ES-I3 (cell line): ENCODE measurements around the gene P2RX4.
"Not testable (repeated sequence)": the region's sequence is repeated elsewhere in the genome, so short reads cannot be mapped to it uniquely, and the experiment has no call there.

Experiments used
- H3K36me3 ChIP-seq: 2 replicates; pipeline ENCODE4 v1.6.1; 2013; ENCODE audit warnings: mild to moderate bottlenecking, low read length, control low read depth, moderate library complexity; ENCODE audit not compliant: insufficient read depth
- H3K4me1 ChIP-seq: 2 replicates; pipeline ENCODE4 v1.6.1; 2013; ENCODE audit warnings: mild to moderate bottlenecking, control low read depth, low read length; ENCODE audit not compliant: insufficient read depth
- H3K9ac ChIP-seq: 2 replicates; pipeline ENCODE4 v1.6.1; 2013; ENCODE audit warnings: low read depth, mild to moderate bottlenecking, low read length, moderate library complexity
- H3K9me3 ChIP-seq: 2 replicates; pipeline ENCODE4 v1.6.1; 2013; ENCODE audit warnings: mild to moderate bottlenecking, low read length, moderate library complexity; ENCODE audit not compliant: control insufficient read depth, insufficient read depth

The P2RX4 gene

DNA sequence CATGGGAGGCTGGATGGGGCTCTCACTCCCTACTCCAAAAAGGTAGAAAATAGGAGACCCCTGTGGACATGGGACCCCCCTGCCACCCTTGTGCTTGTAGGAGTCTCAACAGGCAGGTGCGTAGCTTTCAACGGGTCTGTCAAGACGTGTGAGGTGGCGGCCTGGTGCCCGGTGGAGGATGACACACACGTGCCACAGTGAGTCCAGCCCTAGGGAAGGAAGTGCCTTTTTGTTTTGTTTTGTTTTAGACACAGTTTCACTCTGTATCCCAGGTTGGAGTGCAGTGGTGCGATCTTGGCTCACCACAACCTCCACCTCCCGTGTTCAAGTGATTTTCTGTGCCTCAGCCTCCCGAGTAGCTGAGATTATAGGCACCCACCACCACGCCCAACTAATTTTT lies 12.9 kb downstream of the P2RX4 start:
- Histone ChIP-seq H3K9me3 (no peaks in the 10 kb centered on the region), H3K4me1 (no peaks in the 10 kb centered on the region), H3K36me3 (no peaks in the 10 kb centered on the region; the same call in 1 of the 2 replicates), H3K9ac (no peak overlapping the region)

DNA sequence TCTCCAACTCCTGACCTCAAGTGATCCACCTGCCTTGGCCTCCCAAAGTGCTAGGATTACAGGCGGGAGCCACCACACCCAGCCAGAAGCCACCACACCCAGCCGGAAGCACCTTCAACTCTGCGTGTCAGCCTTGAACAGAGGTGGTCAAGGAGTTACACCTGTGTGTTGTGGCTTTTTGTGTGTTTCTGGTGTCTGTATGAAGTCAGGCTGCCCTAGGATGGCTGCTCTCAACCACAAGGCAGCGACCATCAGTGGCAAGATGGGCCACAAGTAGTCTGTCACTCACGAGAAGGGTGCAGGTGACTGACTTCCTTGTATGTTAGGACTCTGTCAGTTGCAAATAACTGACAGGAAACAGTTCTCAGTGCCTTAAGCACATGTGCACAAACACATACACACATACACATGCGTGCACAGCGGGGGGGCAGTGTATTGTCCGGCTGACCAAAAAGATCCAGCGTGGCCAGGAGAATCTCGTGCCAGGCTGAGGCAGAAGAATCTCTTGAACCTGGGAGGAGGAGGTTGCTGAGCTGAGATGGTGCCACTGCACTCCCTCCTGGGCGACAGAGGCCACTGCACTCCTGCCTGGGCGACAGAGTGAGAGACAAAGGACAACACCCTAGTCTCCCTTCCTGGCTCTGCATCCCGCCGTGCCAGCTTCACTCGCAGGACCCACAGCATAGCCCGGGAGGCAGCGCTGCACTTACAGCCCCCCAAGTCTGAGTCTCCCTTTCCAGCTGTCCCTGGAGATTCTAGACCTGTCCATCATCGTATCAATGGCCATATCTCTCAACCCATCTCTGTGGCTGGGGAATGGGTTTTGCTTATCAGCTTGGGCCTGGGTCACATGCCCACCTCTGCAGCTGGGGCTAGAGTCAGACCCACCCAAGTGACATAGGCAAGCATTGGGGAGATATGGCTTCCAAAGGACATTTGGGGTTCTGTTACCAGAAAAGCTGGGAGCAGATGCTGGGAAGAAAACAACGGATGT lies 13.7 kb downstream of the P2RX4 start:
- H3K36me3 ChIP-seq = no peaks in the 10 kb centered on the region; the same call in 1 of the 2 replicates
- H3K9me3 ChIP-seq = no peaks in the 10 kb centered on the region
- no peak overlapping the region for H3K9ac ChIP-seq
- no peaks in the 10 kb centered on the region for H3K4me1 ChIP-seq

DNA sequence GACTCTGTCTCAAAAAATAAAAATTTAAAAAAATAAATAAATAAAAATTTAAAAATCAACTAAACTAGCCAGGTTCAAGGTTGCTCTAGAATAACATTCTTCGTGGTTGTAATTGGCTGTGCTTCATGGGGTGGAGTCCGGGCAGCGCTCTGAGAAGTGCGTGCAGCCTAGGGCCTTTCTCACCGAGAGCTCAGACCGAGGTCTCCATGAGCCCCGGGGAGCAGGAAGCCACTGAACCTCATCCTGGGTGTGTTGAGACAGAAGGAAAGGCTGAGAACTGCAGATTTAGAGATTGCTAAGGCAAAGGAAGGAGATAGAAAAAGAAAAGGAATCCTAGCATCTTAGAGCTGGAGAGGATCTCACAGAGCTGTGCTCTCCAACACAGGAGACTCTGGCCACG lies 14.7 kb downstream of the P2RX4 start:
- Histone ChIP-seq H3K36me3 (no peaks in the 10 kb centered on the region; the same call in 1 of the 2 replicates), H3K9ac (no peak overlapping the region), H3K9me3 (no peaks in the 10 kb centered on the region), H3K4me1 (no peaks in the 10 kb centered on the region)

DNA sequence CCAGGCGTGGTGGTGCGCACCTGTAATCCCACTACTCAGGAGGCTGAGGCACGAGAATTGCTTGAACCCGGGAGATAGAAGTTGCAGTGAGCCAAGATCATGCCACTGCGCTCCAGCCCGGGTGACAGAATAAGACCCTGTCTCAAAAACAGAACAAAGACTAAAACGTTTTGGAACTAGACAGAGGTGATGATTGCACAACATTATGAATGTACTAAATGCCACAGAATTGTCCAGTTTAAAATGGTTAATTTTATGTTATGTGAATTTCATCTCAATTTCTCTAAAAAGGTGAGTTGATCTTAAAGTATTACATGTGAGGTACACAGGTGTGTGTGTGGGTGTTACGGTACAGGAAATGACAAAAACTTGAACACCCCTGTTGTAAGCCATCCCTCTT lies 16.5 kb downstream of the P2RX4 start:
- Histone ChIP-seq H3K36me3 (no peaks in the 10 kb centered on the region; the same call in 1 of the 2 replicates), H3K9me3 (no peaks in the 10 kb centered on the region), H3K9ac (no peak overlapping the region), H3K4me1 (no peaks in the 10 kb centered on the region)

DNA sequence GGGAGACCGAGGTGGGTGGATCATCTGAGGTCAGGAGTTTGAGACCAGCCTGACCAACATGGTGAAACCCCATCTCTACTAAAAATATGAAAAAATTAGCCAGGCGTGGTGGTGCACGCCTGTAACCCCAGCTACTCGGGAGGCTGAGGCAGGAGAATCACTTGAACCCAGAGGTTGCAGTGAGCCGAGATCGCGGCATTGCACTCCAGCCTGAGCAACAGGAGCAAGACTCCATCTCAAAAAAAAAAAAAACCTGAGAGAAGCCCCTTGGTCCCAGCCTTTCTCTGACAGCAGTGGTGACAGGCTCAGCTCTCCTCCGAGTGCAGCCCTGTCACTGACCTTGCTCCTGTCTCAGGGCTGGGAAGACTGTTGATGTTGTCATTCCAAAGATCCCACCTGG lies 16.9 kb downstream of the P2RX4 start:
- H3K9ac ChIP-seq, H3K9me3 ChIP-seq, H3K4me1 ChIP-seq, H3K36me3 ChIP-seq: not testable (repeated sequence)

DNA sequence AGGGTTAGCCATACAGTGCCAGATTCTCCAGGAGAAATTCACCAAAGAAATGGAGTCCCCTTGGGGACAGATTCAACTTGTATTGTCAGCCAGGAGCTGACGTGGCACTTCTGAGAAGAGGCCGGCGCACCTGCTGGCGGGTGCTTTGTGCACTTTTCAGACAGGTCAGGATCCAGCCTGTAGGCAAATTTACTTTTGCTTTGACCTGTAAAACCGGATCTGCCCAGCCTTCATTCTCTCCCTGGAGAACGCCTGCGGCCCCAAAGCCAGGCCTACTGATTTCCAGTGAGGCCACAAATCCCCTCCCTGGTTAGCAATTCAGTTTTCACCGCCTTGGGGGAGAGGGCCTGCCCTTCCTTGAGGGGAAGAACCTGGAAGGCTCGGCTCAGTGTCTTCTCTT lies 17.4 kb downstream of the P2RX4 start:
- Histone ChIP-seq H3K36me3 (no peaks in the 10 kb centered on the region; the same call in 1 of the 2 replicates), H3K4me1 (no peaks in the 10 kb centered on the region), H3K9me3 (no peaks in the 10 kb centered on the region), H3K9ac (no peak overlapping the region)

DNA sequence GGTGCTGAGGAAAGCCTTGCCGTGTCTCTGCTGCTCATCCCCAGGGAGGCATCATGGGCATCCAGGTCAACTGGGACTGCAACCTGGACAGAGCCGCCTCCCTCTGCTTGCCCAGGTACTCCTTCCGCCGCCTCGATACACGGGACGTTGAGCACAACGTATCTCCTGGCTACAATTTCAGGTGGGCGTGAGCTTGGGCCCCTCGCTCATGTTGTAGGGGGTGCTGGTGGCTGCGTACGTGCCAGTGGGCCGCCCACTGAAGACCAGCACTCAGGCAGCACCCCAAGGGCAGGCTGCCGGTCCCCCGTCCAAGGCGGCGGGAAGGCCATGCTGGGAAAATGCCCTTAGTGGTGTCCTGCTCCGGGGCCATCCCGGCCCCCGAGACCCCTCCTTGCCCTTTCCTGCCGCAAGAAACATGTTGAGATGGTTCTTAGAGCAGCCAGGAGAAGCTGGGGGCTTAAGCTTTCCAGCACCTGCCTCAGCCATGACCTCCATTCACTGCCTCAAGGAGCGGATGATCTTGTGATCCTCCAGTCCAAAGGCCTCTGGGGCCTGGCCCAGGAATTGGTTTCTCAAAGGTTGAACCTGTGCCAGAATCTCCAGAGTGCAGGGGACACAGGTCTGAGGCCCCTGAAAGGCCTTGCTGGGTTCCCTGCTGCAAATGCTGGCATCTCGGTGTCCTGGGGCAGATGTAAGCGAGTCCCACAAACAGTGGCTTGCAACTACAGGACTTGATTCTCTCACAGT lies 19.2 kb downstream of the P2RX4 start:
- Histone ChIP-seq H3K9ac (no peak overlapping the region), H3K9me3 (no peaks in the 10 kb centered on the region), H3K4me1 (no peaks in the 10 kb centered on the region), H3K36me3 (no peaks in the 10 kb centered on the region; the same call in 1 of the 2 replicates)

DNA sequence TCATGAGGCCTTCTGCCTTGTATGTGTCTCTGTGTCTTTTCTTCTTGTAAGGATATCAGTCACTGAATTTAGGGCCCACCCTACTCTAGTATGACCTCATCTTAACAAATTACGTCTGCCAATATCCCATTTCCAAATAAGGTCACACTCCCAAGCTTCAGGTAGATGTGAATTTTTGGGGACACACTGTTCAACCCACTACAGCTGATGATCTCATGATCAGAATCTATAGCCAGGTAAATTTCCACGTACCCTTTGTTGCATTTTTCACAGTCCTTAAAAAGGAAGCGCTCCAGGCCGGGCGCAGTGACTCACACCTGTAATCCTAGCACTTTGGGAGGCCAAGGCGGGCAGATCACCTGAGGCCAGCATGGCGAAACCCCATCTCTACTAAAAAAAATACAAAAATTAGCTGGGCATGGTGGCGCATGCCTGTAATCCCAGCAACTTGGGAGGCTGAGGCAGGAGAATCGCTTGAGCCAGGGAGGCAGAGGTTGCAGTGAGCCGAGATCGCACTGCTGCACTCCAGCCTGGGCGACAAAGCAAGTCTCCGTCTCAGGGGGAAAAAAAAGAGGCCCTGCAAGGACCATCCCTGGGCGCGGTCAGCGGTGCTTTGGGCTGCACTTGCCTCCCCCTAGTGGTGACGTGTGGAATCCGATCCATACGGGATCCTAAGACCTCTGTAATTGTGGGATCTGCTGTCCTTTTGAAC lies 20.1 kb downstream of the P2RX4 start:
- not testable (repeated sequence) for H3K4me1 ChIP-seq, H3K9me3 ChIP-seq, H3K36me3 ChIP-seq, H3K9ac ChIP-seq

DNA sequence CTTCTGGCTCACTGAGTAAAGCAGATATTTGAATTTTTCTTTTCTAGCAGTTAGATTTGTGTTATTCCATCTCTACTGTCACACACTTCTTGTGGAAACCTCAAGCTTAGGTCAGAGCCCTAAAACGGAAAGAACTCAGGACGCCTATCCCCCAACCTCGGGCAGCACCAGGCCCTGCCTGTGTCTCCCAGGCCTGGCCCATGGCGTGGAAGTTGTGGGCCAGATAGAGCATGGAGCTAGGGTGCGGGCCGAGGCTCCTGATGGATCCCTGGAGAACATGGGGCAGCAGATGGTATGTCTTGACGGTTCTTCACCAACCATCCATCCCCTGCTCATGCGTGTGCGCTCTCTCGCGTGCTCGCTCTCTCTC lies 20.6 kb downstream of the P2RX4 start:
- Histone ChIP-seq H3K9me3 (no peaks in the 10 kb centered on the region), H3K36me3 (no peaks in the 10 kb centered on the region), H3K9ac (no peak overlapping the region), H3K4me1 (no peaks in the 10 kb centered on the region)

DNA sequence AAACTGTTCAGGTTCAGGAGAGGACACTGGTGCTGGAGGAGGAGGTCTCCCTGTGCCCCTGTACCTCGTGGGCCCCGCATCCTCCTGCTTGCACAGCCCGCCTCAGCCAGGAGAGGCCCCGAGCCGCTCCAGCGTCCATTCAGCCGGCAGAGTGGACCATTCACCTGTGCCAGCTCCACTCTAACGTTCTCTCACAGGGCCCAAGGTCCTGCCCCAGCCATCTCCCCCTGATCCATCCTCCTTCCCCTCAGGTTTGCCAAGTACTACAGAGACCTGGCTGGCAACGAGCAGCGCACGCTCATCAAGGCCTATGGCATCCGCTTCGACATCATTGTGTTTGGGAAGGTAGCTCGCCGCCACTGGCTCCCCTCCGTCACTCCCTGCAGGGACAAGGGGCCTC lies 22.2 kb downstream of the P2RX4 start:
- Histone ChIP-seq H3K4me1 (no peaks in the 10 kb centered on the region), H3K9ac (no peak overlapping the region), H3K36me3 (no peaks in the 10 kb centered on the region), H3K9me3 (no peaks in the 10 kb centered on the region)

DNA sequence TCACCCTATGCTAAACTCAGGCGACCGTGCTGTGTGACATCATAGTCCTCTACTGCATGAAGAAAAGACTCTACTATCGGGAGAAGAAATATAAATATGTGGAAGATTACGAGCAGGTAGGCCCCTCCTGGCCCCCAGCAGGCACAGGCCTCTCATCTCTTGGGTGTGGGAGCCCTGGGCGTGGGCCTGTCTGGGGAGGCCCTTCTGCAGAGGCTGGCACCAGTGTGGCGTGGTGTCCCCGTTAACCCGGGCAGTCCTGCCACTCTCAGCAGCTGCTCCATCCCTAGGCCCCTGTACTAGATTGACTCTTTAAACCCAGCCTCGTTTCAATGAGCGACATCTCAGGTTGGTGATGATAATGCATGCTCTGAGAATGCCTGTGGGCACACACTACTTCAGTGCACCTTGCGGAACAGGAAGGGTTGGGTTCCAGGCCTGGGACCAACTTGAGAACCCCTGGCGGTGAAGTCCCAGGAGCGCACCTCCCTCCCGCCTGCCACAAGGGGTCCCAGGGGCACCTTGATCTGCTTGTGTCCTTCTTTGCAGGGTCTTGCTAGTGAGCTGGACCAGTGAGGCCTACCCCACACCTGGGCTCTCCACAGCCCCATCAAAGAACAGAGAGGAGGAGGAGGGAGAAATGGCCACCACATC lies 23.2 kb downstream of the P2RX4 start:
- no peaks in the 10 kb centered on the region for H3K9me3 ChIP-seq
- no peaks in the 10 kb centered on the region for H3K36me3 ChIP-seq
- H3K9ac ChIP-seq = no peak overlapping the region

DNA sequence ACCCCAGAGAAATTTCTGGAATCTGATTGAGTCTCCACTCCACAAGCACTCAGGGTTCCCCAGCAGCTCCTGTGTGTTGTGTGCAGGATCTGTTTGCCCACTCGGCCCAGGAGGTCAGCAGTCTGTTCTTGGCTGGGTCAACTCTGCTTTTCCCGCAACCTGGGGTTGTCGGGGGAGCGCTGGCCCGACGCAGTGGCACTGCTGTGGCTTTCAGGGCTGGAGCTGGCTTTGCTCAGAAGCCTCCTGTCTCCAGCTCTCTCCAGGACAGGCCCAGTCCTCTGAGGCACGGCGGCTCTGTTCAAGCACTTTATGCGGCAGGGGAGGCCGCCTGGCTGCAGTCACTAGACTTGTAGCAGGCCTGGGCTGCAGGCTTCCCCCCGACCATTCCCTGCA lies 23.7 kb downstream of the P2RX4 start:
- no peaks in the 10 kb centered on the region for H3K36me3 ChIP-seq
- H3K4me1 ChIP-seq = peaks cover 2% of the 10 kb centered on the region; the same call in 1 of the 2 replicates

More for the DNA sequence above, 23.2 kb downstream of the P2RX4 start:
- no peaks in the 10 kb centered on the region for H3K4me1 ChIP-seq

DNA sequence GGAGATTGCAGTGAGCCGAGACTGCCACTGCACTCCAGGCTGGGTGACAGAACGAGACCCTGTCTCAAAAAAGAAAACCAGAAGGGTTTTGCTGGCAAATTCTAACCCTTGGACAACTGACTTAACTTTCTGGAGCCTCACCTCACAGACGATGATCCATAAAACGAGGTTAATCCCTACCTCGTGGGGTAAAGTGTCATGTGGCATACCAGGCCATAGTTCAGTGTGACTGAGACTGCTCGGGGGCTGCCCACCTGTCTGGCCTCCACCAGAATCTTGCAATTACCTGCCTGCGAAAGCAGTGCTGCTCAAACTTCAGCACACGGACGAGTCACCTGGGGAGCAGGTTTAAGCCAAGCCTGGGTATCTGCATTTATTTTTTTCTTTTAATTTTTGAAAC lies 26.8 kb downstream of the P2RX4 start:
- Histone ChIP-seq H3K36me3 (no peaks in the 10 kb centered on the region), H3K4me1 (peaks cover 9% of the 10 kb centered on the region; the same call in 1 of the 2 replicates), H3K9ac (no peak overlapping the region), H3K9me3 (no peaks in the 10 kb centered on the region)

More for the DNA sequence above, 23.7 kb downstream of the P2RX4 start:
- H3K9ac ChIP-seq = no peak overlapping the region
- no peaks in the 10 kb centered on the region for H3K9me3 ChIP-seq

DNA sequence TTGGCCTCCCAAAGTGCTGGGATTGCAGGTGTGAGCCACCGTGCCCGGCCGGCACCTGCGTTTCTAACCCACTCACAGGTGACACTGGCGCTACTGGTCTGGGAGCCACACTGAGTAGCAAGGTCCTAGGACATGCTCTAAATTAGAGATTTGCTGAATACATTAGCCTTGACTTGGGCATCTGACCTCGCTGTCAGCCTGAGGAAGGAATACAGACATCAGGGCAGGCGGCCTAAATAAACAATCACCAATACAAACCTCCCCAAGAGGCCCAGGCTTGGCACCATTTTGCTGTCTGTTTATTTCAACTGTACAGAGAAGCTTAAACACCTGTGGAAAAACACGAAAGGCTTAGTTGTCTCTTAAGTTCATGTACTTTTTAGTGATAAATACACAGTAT lies 27.5 kb downstream of the P2RX4 start:
- H3K9ac ChIP-seq = no peak overlapping the region
- no peaks in the 10 kb centered on the region for H3K36me3 ChIP-seq
- H3K4me1 ChIP-seq = peaks cover 9% of the 10 kb centered on the region; the same call in 1 of the 2 replicates
- no peaks in the 10 kb centered on the region for H3K9me3 ChIP-seq
